K562 (cell line): Measurements from ENCODE around the gene ATAD3C. TPM values are rescaled to one million over a fixed set of nuclear protein-coding genes. Genes with fewer than 3 reads are reported as not detected.

Experiments used
- CBX2 ChIP-seq: fragments of 200-600 bp; sonication (generic); IDR thresholded peaks from one replicate; pipeline ENCODE4 v1.6.1; 2012; ENCODE audit warnings: mild to moderate bottlenecking, low read length, inconsistent platforms; ENCODE audit not compliant: insufficient read depth, poor library complexity, severe bottlenecking
- CBX3 ChIP-seq, 2 experiments: IDR thresholded peaks; 1 replicate in 1 of 2; 2 replicates in 1 of 2; pipeline ENCODE4 v1.6.1; 2012; ENCODE audit warnings: inconsistent platforms in 2 of 2, low read length in 2 of 2, borderline replicate concordance in 1 of 2, control low read depth in 1 of 2
- CREBBP ChIP-seq: IDR thresholded peaks from one replicate; pipeline ENCODE4 v1.6.1; 2012; ENCODE audit warnings: low read depth, mild to moderate bottlenecking, control low read depth, inconsistent platforms, low read length
- E2F3 ChIP-seq: fragments of 250-450 bp; sonication (Bioruptor Pico); IDR thresholded peaks from 2 replicates; pipeline ENCODE4 v1.4.0; 2020; ENCODE audit warnings: mild to moderate bottlenecking
- KLF6 ChIP-seq: fragments of 250-450 bp; sonication (Bioruptor Pico); IDR thresholded peaks from 2 replicates; pipeline ENCODE4 v1.4.0; 2020; ENCODE audit warnings: mild to moderate bottlenecking, moderate library complexity, borderline replicate concordance
- NEUROD1 ChIP-seq: fragments of 150-350 bp; IDR thresholded peaks from 2 replicates; pipeline ENCODE4 v1.6.1; 2014; ENCODE audit warnings: borderline replicate concordance, low read length, low read depth; ENCODE audit not compliant: partially characterized antibody
- NR2C2 ChIP-seq, 2 experiments: fragments of 200-800 bp in 1 of 2; sonication (Bioruptor generic) in 1 of 2; sonication (generic) in 1 of 2; formaldehyde crosslinking in 1 of 2; IDR thresholded peaks; 2 replicates each; pipeline versions ENCODE4 v1.6.1 to v1.8.0; 2016 to 2022; ENCODE audit warnings: mild to moderate bottlenecking in 1 of 2, missing compliant biosample characterization in 1 of 2, missing genetic modification characterization in 1 of 2, missing genetic modification reagents in 1 of 2
- POLR2G ChIP-seq: fragments of 200-400 bp; formaldehyde crosslinking; IDR thresholded peaks from 2 replicates; pipeline ENCODE4 v1.6.1; 2017; ENCODE audit warnings: low read depth, mild to moderate bottlenecking, antibody characterized with exemption, low read length, moderate library complexity
- RCOR1 ChIP-seq, 2 experiments: IDR thresholded peaks; 2 replicates each; pipeline ENCODE4 v1.6.1; 2012; ENCODE audit warnings: low read depth in 2 of 2, low read length in 2 of 2, borderline replicate concordance in 1 of 2, improper control_type of control experiment in 1 of 2
- RNF219 ChIP-seq: fragments of 250-450 bp; sonication (Bioruptor Pico); IDR thresholded peaks from 2 replicates; pipeline ENCODE4 v1.5.0; 2022; ENCODE audit warnings: mild to moderate bottlenecking
- SMARCC2 ChIP-seq: fragments of 450-650 bp; IDR thresholded peaks from 2 replicates; pipeline ENCODE4 v1.6.1; 2017; ENCODE audit warnings: antibody characterized with exemption, moderate library complexity, mild to moderate bottlenecking, low read depth
- SP2 ChIP-seq: IDR thresholded peaks from 2 replicates; pipeline ENCODE4 v1.6.1; 2011; ENCODE audit warnings: mild to moderate bottlenecking, low read depth, low read length, moderate library complexity; ENCODE audit not compliant: poor library complexity, severe bottlenecking; ENCODE audit errors: extremely low read depth
- SRSF3 ChIP-seq: fragments of 200-400 bp; formaldehyde crosslinking; IDR thresholded peaks from 2 replicates; pipeline ENCODE4 v1.6.1; 2016; ENCODE audit warnings: mild to moderate bottlenecking, low read length, moderate library complexity; ENCODE audit not compliant: insufficient read depth
- TBL1XR1 ChIP-seq, 2 experiments: IDR thresholded peaks; 2 replicates each; pipeline ENCODE4 v1.6.1; 2012; ENCODE audit warnings: improper control_type of control experiment in 2 of 2, low read length in 2 of 2, mild to moderate bottlenecking in 1 of 2
- ZBTB34 ChIP-seq: fragments of 250-450 bp; sonication (Bioruptor Pico); IDR thresholded peaks from 2 replicates; pipeline ENCODE4 v1.8.0; 2021; ENCODE audit warnings: mild to moderate bottlenecking, moderate library complexity
- ZNF511 ChIP-seq: sonication (generic); formaldehyde crosslinking; IDR thresholded peaks from 2 replicates; pipeline ENCODE4 v1.8.0; 2022; ENCODE audit warnings: mild to moderate bottlenecking, missing genetic modification reagents
- ZNF655 ChIP-seq: fragments of 250-450 bp; sonication (Bioruptor Pico); IDR thresholded peaks from 2 replicates; pipeline ENCODE4 v1.5.0; 2021
- polyA plus RNA-seq, 8 experiments: library from polyadenylated mRNA; depleted of rRNA in 4 of 8; stranded (reverse) in 5 of 8; unstranded in 3 of 8; fragments of >200 nt; fragmentation: Nextera tagmentation in 2 of 8; fragmentation: Illumina TruSeq in 1 of 8; extraction: Ambion mirVana in 2 of 8; extraction: Trizol in 1 of 8; gene quantifications; 2 replicates each; pipeline versions ENCODE4 v1.2.1 to v1.2.3, GENCODE V29; 2011 to 2014; ENCODE audit warnings: inconsistent platforms in 1 of 8, missing spikeins in 1 of 8
- total RNA-seq, 7 experiments: library from RNA; depleted of rRNA in 6 of 7; stranded (reverse); fragments of >200 nt in 6 of 7; fragmentation: Illumina TruSeq in 2 of 7; extraction: Trizol in 2 of 7; gene quantifications; 2 replicates each; pipeline versions ENCODE4 v1.2.1 to v1.2.3, GENCODE V29; 2011 to 2021; ENCODE audit warnings: low replicate concordance in 1 of 7
- TF ChIP-seq, protein P1 (sequence below): conservative IDR thresholded peaks from 2 replicates; pipeline ENCODE4 v1.6.1; 2011; ENCODE audit warnings: low read depth, mild to moderate bottlenecking, low read length; ENCODE audit not compliant: control insufficient read depth

The ATAD3C gene
- total and polyA plus RNA-seq, 9 of the 15 experiments (the other 6 are each of a cell fraction or from before 2014, with no cell fraction given), result 0.03 to 0.18 TPM; not detected in 7

DNA sequence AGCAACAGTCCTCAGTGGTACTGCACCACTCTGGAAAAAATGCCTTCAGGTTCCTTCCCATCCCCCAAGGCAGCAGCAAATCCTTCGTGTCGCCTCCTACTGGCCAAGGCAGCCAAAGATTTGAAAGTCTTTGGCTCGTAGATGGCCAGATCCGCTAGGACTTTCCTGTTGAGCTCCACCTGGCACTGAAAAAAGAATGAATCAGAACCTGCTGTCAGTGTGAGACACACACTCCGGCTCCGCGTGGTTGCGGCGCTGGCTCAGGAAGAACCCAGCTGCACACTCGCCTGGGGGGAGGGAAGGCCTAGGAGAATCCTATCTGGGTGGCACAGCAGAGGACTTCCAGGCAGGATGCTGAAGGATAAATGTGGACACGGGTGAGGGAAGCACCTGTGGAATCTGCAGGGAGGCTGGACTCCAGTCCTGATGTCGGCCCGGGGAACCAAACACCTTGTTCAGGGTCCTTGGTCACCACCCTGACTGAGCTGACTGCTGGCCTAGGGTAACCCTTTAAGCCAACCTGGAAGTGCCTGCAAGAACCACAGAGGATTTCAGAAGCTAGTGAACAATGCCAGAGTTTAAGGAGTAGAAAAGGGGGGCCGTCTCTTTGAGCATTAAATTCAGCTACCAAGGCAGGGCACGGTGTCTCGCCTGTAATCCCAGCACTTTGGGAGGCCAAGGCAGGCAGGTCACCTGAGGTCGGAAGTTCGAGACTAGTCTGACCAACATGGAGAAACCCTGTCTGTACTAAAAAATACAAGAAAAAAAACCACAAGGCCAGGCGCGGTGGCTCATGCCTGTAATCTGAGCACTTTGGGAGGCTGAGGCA lies 47.2 kb upstream of the ATAD3C start (continued):
- TF ChIP-seq ZNF655 (CRISPR knock-in tag) (no peak), NEUROD1 (no peak), CBX2 (no peak), RNF219 (CRISPR knock-in tag) (no peak), SMARCC2 (no peak), TBL1XR1 (IDR thresholded peaks at IDR 0.05; ENCODE audit: low read length in 2 of 2) (no peak), POLR2G (no peak; the same call in 1 of the 2 replicates), SRSF3 (no peak), ZBTB34 (no peak), SP2 (no peak), CBX3 (IDR thresholded peaks at IDR 0.05; ENCODE audit: borderline replicate concordance in 1 of 2, low read length in 2 of 2) (peak in 1 of 2 experiments; percentile 70; a peak in 2 of 3 replicates), NR2C2 (CRISPR knock-in tag; IDR thresholded peaks at IDR 0.05) (no peak), NR2C2 (tag; IDR thresholded peaks at IDR 0.05) (peak; percentile 24; the same call in 1 of the 2 replicates), KLF6 (CRISPR knock-in tag) (no peak), CREBBP (no peak), ZNF511 (CRISPR knock-in tag) (peak; percentile 14; the same call in 1 of the 2 replicates), E2F3 (CRISPR knock-in tag) (no peak), RCOR1 (IDR thresholded peaks at IDR 0.05; ENCODE audit: borderline replicate concordance in 1 of 2, low read depth in 2 of 2, low read length in 2 of 2) (peak in 1 of 2 experiments; percentile 29; a peak in 1 of 4 replicates)
- TF ChIP-seq, protein P1, sequence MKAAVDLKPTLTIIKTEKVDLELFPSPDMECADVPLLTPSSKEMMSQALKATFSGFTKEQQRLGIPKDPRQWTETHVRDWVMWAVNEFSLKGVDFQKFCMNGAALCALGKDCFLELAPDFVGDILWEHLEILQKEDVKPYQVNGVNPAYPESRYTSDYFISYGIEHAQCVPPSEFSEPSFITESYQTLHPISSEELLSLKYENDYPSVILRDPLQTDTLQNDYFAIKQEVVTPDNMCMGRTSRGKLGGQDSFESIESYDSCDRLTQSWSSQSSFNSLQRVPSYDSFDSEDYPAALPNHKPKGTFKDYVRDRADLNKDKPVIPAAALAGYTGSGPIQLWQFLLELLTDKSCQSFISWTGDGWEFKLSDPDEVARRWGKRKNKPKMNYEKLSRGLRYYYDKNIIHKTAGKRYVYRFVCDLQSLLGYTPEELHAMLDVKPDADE, result 0 out of 2 replicates have a peak, but pooled peaks have one; percentile 2
